ENCODE data around the gene ARL16. TPM values are rescaled to one million over a fixed set of nuclear protein-coding genes. Genes with fewer than 3 reads are reported as not detected.

ARL16 gene
- polyA plus RNA-seq, 2 of the 4 experiments (the other 2 are of a cell fraction), result 45.2 to 53.6 TPM

DNA sequence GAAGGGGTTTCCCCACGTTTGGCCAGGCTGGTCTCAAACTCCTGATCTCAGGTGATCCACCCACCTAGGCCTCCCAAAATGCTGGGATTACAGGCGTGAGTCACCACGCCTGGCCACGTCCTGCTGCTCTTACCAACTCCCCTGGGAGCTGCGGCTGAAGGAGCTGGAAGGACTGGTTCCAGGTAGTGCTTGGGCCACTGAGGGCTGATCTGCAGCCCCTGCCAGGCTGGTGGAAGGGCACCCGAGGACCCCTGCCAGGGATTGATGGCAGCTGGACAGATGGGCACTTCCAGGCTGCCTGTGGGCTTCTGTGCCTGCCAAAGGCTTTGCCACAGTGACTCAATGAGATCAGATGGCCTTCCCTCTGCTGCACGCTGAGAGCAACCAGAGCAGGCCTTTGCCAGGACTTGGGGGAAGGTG lies 19.5 kb downstream of the ARL16 start:
- H3K27ac ChIP-seq, result no peak overlapping the region
- FAIRE-seq (no peak), ATAC-seq (no peak), DNase-seq (ENCODE audit: low read depth in 1 of 2, low spot score in 1 of 2) (no peak)
- CTCF ChIA-PET, result interaction anchor here (0.6 to 2.7 kb wide), 3 partner anchors 12 to 63 kb away, joined by 3 to 20 read pairs (median 4); no protein-coding TSS in a partner anchor
- H3K4me2 ChIP-seq, result no peak overlapping the region
- H3K9me3 ChIP-seq, result no peaks in the 10 kb centered on the region
- 88% methylated on average over 6 of the region's 7 CpGs for WGBS (ENCODE audit: missing lambda C conversion rate)
- POLR2A ChIA-PET, result interaction anchor here (0.7 to 1.0 kb wide), 2 partner anchors 19 to 39 kb away, joined by 3 read pairs; partner anchors contain the start of genes ARL16, HGS and MRPL12
- TF ChIP-seq PBX3 (IDR thresholded peaks at IDR 0.05) (no peak), JUN (IDR thresholded peaks at IDR 0.05) (0 out of 5 replicates have a peak, but pooled peaks of 1 of the 2 experiments have one; percentile 10)
- peaks cover 22% of the 10 kb centered on the region for H3K4me1 ChIP-seq
- H3K4me3 ChIP-seq, result no peak overlapping the region

GRCh38 chr17:81662002-81662401 lies 21.6 kb downstream of the ARL16 start:
- no peak for ATAC-seq
- WGBS (ENCODE audit: missing lambda C conversion rate), result 93% methylated on average over 4 of the region's 4 CpGs
- Histone ChIP-seq H3K4me1 (peaks cover 9% of the 10 kb centered on the region), H3K9me3 (no peaks in the 10 kb centered on the region), H3K4me3 (no peak overlapping the region), H3K4me2 (no peak overlapping the region), H3K27ac (no peak overlapping the region)
- no peak for DNase-seq (ENCODE audit: low read depth in 1 of 2, low spot score in 1 of 2)
- FAIRE-seq, result no peak
- CTCF ChIA-PET, result interaction anchor here (1.0 to 1.3 kb wide), 2 partner anchors 14 to 148 kb away, joined by 3 to 5 read pairs; no protein-coding TSS in a partner anchor
- TF ChIP-seq EHMT2 (IDR thresholded peaks at IDR 0.05; ENCODE audit: low read depth), result no peak
- TF ChIP-seq PHF8 (IDR thresholded peaks at IDR 0.05; ENCODE audit: borderline replicate concordance, low read depth), result no peak
- no peak for TF ChIP-seq ELK1 (IDR thresholded peaks at IDR 0.05; ENCODE audit: low read depth, low read length)
- TF ChIP-seq MYC (IDR thresholded peaks at IDR 0.05; ENCODE audit: borderline replicate concordance, low read length), result no peak
- TF ChIP-seq FOXS1 (CRISPR knock-in tag; IDR thresholded peaks at IDR 0.05), result no peak
- TF ChIP-seq ZC3H11A (IDR thresholded peaks at IDR 0.05), result no peak
- TF ChIP-seq KDM5A (IDR thresholded peaks at IDR 0.05), result no peak
- TF ChIP-seq HDAC2 (IDR thresholded peaks at IDR 0.05), result no peak
- TF ChIP-seq CHD4 (IDR thresholded peaks at IDR 0.05; ENCODE audit: borderline replicate concordance), result no peak
- TF ChIP-seq HOXA7 (CRISPR knock-in tag; IDR thresholded peaks at IDR 0.05), result no peak
- no peak for TF ChIP-seq MAFK (IDR thresholded peaks at IDR 0.05; ENCODE audit: partially characterized antibody)
- no peak for TF ChIP-seq CEBPB (IDR thresholded peaks at IDR 0.05)
- TF ChIP-seq ZFP36 (IDR thresholded peaks at IDR 0.05; ENCODE audit: borderline replicate concordance, partially characterized antibody), result no peak
- POLR2A ChIA-PET, result no interaction called here

- ATAC-seq (no peak), DNase-seq (ENCODE audit: low read depth in 1 of 2, low spot score in 1 of 2) (no peak), FAIRE-seq (peak; percentile 28)
- ChIA-PET POLR2A (interaction anchor here (0.7 kb wide), 1 partner anchor 43 kb away, joined by 3 read pairs; the partner anchor contains the start of gene MRPL12), CTCF (interaction anchor here (1.2 to 2.0 kb wide), 3 partner anchors 9 to 19 kb away, joined by 3 to 5 read pairs (median 4); no protein-coding TSS in a partner anchor)
- TF ChIP-seq JUN (IDR thresholded peaks at IDR 0.05) (no peak), E2F6 (IDR thresholded peaks at IDR 0.05; ENCODE audit: borderline replicate concordance, low read depth) (no peak), TP53 (CRISPR knock-in tag; IDR thresholded peaks at IDR 0.05) (no peak), USF2 (IDR thresholded peaks at IDR 0.05) (no peak), NR3C1 (IDR thresholded peaks at IDR 0.05) (no peak), HEYL (CRISPR knock-in tag; IDR thresholded peaks at IDR 0.05) (no peak), HDAC2 (IDR thresholded peaks at IDR 0.05) (no peak), POLR2AphosphoS2 (conservative IDR thresholded peaks at IDR 0.05; ENCODE audit: low read length) (no peak), KDM1A (IDR thresholded peaks at IDR 0.05; ENCODE audit: low read depth) (no peak), CBX2 (IDR thresholded peaks at IDR 0.05; ENCODE audit: borderline replicate concordance, low read depth) (no peak)
- no peak overlapping the region for H3K4me3 ChIP-seq
- no peak overlapping the region for H3K4me2 ChIP-seq
- no peaks in the 10 kb centered on the region for H3K9me3 ChIP-seq
- WGBS (ENCODE audit: missing lambda C conversion rate), result 87% methylated on average over 9 of the region's 9 CpGs
- peaks cover 6% of the 10 kb centered on the region for H3K4me1 ChIP-seq
- no peak overlapping the region for H3K27ac ChIP-seq
Measured at GRCh38 chr17:81660441-81660840, 23.2 kb downstream of the ARL16 start.
